Measurements from ENCODE around the gene DHRS3.

DNA sequence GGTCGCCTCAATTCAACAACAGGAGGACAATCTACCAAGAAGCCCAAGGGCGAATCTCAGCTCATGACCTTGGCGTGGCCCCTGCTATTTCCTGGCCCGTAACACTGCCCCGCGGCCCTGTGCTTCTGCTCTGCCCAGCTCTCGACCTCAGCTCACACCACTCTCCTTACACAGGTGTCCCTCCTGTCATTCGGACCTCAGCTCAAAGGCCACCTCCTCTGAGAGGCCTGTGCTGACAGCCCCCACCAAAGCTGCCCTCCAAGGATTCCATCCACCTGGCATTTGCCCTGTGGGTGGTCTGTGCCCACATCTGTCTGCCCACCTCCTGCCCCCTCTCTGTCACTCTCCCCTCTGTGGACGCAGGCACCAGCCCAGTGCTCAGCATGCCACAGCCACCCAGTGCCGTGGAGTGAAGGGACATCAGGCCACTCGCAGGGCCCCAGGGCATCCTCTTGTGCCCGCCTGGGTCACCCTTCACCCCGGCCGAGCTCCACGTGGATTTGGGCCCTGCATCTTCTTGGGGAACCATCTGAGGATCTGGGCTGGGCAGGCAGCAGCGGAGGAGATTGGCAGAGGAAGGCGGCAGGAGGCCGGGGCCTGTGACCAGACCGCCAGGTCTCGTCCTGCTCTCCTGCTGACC lies 70.3 kb downstream of the DHRS3 start:
- no peak for TF ChIP-seq POLR2A (IDR thresholded peaks at IDR 0.05)
- TF ChIP-seq, protein P1, sequence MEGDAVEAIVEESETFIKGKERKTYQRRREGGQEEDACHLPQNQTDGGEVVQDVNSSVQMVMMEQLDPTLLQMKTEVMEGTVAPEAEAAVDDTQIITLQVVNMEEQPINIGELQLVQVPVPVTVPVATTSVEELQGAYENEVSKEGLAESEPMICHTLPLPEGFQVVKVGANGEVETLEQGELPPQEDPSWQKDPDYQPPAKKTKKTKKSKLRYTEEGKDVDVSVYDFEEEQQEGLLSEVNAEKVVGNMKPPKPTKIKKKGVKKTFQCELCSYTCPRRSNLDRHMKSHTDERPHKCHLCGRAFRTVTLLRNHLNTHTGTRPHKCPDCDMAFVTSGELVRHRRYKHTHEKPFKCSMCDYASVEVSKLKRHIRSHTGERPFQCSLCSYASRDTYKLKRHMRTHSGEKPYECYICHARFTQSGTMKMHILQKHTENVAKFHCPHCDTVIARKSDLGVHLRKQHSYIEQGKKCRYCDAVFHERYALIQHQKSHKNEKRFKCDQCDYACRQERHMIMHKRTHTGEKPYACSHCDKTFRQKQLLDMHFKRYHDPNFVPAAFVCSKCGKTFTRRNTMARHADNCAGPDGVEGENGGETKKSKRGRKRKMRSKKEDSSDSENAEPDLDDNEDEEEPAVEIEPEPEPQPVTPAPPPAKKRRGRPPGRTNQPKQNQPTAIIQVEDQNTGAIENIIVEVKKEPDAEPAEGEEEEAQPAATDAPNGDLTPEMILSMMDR (IDR thresholded peaks at IDR 0.05): no peak

All from suprapubic skin (tissue), 3 donors.